Kasumi-1 (cell line): Measurements from ENCODE around the gene ADGRL2.

Experiments
- DNase-seq, 2 experiments: peaks; one replicate each; lab custom pipeline; 2025; lab: John Stamatoyannopoulos, UW

The ADGRL2 gene

DNA sequence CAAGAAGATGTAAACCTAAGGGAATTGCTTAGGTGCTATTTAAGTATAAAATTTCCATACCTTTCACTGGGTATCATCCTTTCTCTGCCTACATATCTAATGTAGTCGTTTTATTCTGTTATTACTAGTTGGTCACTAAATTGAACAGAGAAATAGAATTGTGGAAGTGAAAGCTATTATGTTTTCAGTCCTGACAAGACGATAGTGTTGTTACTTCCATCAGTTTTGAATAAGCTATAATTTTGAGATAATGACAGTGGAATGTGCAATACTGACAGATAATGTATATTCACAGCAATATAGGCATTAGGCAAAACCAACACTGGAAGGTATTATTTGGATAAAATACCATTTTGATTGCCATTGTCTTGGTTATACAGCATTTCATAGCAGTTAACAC, 181.8 kb downstream of the ADGRL2 start:
- no peak for DNase-seq

- no peak for DNase-seq
Measured at GRCh38 chr1:81989524-81989923, 188.8 kb downstream of the ADGRL2 start.

GRCh38 chr1:81990241-81990640, 189.5 kb downstream of the ADGRL2 start:
- no peak for DNase-seq

GRCh38 chr1:81998165-81998564, 197.4 kb downstream of the ADGRL2 start:
- no peak for DNase-seq

GRCh38 chr1:81999364-81999763, 198.6 kb downstream of the ADGRL2 start:
- no peak for DNase-seq

GRCh38 chr1:82000221-82000620, 199.5 kb downstream of the ADGRL2 start:
- no peak for DNase-seq

GRCh38 chr1:82001345-82001744, 200.6 kb downstream of the ADGRL2 start:
- no peak for DNase-seq

DNA sequence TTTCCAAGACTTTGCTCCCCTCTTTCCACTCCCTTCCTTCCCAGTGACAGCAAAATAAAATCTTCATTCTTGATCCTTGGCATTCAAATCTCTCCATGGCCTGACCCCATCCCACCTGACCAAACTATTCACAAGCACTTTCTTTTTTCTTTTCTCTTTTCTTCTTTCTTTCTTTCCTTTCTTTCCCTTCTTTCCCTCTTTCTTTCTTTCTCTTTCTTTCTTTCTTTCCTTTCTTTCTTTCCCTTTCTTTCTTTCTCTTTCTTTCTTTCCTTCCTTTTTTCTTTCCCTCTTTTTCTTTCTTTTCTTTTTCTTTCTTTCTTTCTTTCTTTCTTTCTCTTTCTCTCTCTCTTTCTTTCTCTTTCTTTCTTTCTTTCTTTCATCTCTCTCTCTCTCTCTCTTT, 207.1 kb downstream of the ADGRL2 start:
- no peak for DNase-seq

DNA sequence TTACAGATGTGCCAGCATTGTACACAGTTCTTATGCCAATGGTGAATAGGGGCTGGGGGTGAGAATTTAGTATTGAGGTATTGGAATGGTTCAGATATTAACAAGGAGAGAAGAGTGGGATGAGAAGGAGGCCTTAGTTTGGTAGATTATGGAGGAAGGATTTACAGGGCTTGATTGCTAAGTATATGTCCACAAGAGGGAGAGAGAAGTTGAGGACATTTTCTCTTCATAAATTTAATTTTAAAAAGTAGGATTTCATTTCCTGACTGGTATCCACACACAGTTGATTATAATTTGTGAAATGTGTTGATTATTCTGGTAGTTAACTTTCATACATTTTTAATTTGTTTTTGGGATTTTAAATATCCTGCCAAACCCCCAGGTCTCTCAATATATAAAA, 213.0 kb downstream of the ADGRL2 start:
- DNase-seq: no peak

DNA sequence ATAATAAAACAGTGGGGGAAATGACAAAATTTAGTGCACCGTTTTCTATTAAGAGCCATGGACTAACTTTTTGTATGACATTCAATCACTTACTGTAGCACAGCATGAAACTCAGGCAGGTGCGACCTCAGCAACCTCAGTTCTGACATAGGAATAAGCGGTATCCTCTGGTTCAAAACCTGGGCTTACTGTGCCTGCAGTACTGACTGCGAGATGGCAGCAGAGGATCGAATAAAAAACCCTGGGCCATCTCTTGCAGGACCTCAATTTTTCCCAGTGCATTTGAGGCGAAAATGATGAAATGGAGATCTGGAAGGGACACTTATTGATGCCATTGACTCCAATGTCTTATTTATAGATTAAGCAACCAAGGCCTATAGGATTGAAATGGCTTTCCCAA, 214.7 kb downstream of the ADGRL2 start:
- DNase-seq: no peak

DNA sequence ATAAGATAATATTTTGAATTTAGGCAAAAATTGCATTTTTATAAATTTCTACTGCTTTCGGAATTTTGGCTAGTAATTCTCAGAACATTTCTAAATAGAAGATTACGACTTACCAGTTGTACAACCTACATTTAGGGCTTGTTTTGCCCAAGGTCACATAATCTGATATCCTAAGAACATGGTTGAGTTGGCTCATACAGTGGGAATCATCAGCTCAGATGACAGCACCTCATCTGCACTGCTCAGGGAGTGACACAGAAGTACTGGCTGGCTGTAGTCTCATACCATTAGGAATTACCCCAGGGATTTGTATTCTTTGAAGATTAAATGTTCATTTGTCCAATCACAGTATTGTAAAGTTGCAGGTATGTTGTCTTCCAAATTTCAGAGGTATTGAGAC, 217.6 kb downstream of the ADGRL2 start:
- no peak for DNase-seq

GRCh38 chr1:82019508-82019907, 218.8 kb downstream of the ADGRL2 start:
- no peak for DNase-seq

DNA sequence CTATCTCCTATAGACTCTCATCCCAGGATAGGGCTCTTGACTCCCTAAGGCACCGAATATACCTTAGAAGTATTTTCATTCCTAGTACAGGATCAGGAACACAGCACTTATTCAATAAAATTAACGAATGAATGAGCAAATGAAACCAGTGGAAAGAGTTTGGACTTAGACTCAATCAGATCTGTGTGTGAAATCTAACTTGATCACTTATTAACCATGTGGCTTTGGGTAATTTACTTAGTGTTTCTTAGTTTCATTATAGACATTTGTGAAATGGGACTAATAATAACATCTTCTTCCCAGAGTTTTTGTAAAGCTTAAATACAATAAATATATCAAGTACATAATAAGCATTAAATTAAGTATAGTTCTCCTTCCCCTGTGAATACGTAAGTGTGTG, 230.1 kb downstream of the ADGRL2 start:
- DNase-seq: no peak

GRCh38 chr1:82032068-82032467, 231.3 kb downstream of the ADGRL2 start:
- no peak for DNase-seq

DNA sequence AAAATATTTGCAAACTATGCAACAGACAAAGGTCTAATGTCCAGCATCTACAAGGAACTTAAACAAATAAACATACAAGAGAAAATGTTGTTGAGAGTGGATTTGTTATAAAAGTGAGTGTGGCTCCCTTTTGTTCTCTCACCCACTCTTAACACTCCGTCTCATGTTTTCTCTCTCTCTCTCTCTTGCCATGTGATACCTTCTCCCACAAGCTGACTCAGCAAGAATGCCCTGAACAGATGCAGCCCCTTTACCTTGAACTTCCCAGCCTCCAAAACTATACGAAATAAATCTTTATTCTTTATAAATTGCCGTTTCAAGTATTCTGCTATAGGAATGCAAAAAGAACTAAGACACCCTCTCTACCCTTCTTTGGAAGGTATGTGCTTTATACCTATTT, 234.1 kb downstream of the ADGRL2 start:
- no peak for DNase-seq
